GM18499 (cell line): ENCODE measurements around the gene GPC5.

Source experiments
- ATAC-seq: cut with Tn5 transposase; IDR thresholded peaks from one replicate; pipeline ENCODE4 v1.9.1; 2021; ENCODE audit warnings: moderate number of reproducible peaks; ENCODE audit not compliant: insufficient read depth, unreplicated experiment

GPC5 gene

GRCh38 chr13:92390217-92390616 lies 991.8 kb downstream of the GPC5 start:
- ATAC-seq = no peak

- ATAC-seq = no peak
Observed at GRCh38 chr13:92403606-92404005, 1005.2 kb downstream of the GPC5 start.

DNA sequence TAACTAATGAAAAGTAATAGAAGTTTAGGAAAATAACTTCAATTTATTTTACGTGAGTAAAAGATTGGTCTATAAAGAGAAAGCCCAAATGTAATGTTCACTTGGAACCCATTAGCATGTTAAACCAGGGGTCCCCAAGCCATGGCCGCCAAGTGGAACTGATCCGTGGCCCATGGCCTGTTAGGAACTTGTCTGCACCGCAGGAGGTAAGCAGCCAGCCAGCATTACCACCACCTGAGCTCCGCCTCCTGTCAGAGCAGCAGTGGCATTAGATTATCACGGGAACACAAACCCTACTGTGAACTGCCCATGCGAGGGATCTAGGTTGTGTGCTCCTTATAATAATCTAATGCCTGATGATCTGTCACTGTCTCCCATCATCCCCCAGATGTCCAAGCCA lies 1009.4 kb downstream of the GPC5 start:
- no peak for ATAC-seq

- no peak for ATAC-seq
Observed at GRCh38 chr13:92412481-92412880, 1014.1 kb downstream of the GPC5 start.

DNA sequence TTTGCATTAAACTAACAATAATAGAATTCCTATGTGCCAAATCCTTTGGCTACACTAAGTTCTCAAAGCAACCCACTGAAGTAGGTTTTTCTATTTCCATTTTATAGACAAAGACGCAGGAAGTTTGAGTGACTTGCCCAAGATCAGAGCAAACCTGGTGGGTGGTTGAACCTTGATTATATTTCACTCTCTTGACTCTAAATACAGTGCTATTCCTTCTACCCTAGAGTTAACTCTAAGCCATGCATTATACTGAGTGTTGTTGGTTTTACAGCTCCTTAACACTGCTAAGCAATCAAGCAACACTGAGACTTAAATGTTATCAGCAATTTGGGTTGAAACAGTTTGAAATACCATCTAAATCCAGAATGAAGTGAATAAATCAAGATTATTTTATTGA lies 1014.6 kb downstream of the GPC5 start:
- ATAC-seq = no peak

DNA sequence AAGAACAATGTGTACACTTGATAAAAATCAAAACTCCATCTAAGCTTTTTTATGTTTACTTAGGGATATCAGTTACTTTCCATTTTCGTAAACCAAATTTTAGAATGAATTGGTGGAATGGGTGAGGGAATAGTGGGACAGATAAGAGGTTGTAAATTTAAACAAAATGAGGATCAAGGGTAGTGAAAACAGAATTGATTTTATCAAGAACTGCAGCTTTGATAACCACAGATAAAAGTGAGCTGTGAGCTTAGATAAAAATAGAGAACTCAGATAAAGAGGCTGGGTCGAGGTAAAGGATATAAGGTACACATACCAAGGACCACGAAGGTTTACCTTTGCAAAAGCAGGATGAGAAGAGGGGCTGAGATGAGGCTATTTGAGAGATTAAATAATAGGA lies 1015.0 kb downstream of the GPC5 start:
- no peak for ATAC-seq

DNA sequence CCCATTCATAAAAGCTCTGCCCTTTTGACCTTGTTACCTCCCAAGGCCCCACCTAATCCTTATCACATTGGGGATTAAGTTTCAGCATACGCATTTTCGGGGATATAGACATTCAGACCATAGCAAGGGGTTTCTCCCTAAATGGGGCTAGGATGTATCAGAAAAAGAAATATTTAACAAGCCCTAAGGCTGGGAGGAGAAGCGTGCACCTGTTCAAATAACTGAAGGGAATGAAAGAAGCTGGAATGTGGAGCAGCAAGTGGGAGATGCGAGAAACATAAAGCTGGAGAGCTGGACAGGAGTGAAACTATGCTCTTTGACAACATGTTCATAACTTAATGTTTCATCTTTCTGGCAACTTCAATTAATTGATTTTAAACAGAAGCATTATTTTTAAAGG lies 1016.4 kb downstream of the GPC5 start:
- ATAC-seq = no peak

DNA sequence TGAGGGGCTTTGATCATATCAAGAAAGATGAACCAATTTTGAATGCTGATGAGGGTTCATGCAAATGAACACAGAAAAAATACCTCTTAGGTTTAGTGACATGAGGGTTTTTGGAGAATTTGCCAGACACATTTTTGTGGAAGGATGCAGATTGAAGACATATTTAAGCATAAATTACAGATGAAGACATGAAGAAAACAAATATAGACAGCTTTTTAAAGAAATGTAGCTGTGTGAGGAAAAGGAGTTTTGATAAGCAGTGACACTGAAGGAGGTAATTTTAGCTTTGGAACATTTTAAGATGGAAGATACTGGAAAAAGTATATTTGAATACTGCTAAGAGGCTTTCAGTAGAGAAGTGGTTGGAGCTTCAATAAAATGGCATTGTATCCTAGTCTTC lies 1017.4 kb downstream of the GPC5 start:
- no peak for ATAC-seq

GRCh38 chr13:92418818-92419412 lies 1020.5 kb downstream of the GPC5 start:
- no peak for ATAC-seq

- ATAC-seq = no peak
Observed at GRCh38 chr13:92429231-92429630, 1030.8 kb downstream of the GPC5 start.

- ATAC-seq = no peak
Observed at GRCh38 chr13:92433386-92433785, 1035.0 kb downstream of the GPC5 start.

- ATAC-seq = no peak
Observed at GRCh38 chr13:92433963-92434362, 1035.5 kb downstream of the GPC5 start.

- ATAC-seq = no peak
Observed at GRCh38 chr13:92436924-92437323, 1038.5 kb downstream of the GPC5 start.

GRCh38 chr13:92444244-92444643 lies 1045.8 kb downstream of the GPC5 start:
- ATAC-seq = no peak

DNA sequence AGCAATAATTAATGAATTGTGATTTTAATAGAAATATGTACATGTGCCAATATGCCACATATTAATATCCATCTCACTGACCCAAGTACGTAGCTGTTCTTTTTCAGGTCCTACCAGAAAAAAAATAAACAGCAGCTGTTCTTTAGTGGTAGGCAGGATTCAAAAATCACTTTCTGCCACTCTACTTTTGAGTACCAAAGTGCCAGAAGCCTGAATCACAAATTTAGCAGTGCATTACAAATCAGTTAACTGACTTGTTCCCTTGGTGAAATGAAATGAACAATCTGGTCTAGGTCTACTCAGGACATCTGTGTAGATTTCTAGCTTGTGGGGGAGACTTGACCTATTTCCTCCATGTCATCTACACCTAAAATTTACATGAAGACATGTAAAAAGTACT lies 1052.6 kb downstream of the GPC5 start:
- ATAC-seq = no peak

- no peak for ATAC-seq
Observed at GRCh38 chr13:92452840-92453239, 1054.4 kb downstream of the GPC5 start.

GRCh38 chr13:92459306-92459705 lies 1060.9 kb downstream of the GPC5 start:
- ATAC-seq = no peak

GRCh38 chr13:92460479-92460878 lies 1062.1 kb downstream of the GPC5 start:
- no peak for ATAC-seq

- no peak for ATAC-seq
Observed at GRCh38 chr13:92461402-92461801, 1063.0 kb downstream of the GPC5 start.

DNA sequence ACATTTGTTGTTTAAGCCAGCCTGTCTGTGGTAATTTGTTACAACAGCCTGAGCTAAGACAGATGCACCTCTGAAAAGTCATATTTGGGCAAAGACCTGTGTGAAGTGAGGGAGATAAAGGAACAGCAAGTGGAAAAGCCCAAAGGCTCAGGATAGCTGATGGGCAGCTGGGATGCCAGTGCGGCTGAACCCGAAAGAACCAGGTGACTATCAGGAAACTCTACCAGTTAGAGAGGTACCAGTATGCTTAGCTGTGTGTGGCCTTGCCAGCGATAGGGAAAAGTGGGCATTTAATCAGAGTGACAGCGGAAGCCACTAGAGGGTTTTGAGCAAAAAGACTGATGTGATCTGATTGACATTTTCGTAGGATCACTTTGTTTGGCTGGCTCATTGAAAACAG lies 1063.4 kb downstream of the GPC5 start:
- no peak for ATAC-seq

- ATAC-seq = no peak
Observed at GRCh38 chr13:92463134-92463533, 1064.7 kb downstream of the GPC5 start.

- no peak for ATAC-seq
Observed at GRCh38 chr13:92473765-92474475, 1075.5 kb downstream of the GPC5 start.
